Hepatocyte (in vitro differentiated cells): ENCODE data around the gene RAP1GAP2.

Experiments used
- EZH2 ChIP-seq: fragments of 200-600 bp; sonication (generic); IDR thresholded peaks from 2 replicates; pipeline ENCODE4 v1.6.1; 2016; ENCODE audit warnings: antibody characterized with exemption, mild to moderate bottlenecking, borderline replicate concordance
- EZH2phosphoT487 ChIP-seq: fragments of 200-600 bp; sonication (generic); IDR thresholded peaks from one replicate; pipeline ENCODE4 v1.6.1; 2018; ENCODE audit warnings: antibody characterized with exemption, mild to moderate bottlenecking, low read depth, moderate library complexity; ENCODE audit not compliant: unreplicated experiment, severe bottlenecking
- TF ChIP-seq, protein P1 (sequence below): fragments of 200-600 bp; sonication (generic); IDR thresholded peaks from 2 replicates; pipeline ENCODE4 v1.5.1; 2016; ENCODE audit warnings: antibody characterized with exemption, mild to moderate bottlenecking; ENCODE audit not compliant: poor library complexity

DNA sequence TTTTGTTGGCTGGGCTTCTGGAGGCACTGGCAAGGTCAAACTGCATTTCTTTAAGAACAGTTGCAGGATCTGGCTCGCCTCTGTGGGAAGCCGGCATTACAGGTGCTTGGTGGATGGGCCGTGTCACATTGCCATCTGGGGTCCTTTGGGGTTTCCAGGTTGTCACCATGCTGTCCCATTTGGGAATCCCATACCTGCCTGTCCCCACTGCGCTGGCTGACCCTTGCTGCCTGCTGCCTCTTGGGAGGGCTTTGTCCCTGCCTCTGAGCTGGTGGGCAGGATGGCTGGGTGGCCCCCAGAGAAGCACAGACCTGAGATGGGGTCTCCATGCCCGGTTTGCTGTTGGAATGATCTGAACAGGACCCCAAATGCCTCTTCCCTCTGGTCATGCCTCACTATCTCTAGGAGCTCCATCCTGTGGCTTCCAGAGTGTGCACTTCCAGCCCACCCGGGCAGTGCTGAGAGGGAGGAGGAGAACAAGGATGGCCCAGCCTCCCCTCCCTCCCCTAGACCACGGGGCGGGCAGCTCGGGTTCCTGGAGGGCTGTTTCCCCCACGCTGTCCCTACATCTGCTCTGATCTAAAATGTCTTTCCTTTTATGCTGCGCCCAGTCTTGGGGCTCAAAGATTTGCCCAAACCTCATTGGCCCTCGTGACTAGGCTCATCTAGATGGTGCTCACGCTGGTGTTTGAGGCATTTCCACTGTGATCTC, 239.2 kb downstream of the RAP1GAP2 start:
- TF ChIP-seq, protein P1, sequence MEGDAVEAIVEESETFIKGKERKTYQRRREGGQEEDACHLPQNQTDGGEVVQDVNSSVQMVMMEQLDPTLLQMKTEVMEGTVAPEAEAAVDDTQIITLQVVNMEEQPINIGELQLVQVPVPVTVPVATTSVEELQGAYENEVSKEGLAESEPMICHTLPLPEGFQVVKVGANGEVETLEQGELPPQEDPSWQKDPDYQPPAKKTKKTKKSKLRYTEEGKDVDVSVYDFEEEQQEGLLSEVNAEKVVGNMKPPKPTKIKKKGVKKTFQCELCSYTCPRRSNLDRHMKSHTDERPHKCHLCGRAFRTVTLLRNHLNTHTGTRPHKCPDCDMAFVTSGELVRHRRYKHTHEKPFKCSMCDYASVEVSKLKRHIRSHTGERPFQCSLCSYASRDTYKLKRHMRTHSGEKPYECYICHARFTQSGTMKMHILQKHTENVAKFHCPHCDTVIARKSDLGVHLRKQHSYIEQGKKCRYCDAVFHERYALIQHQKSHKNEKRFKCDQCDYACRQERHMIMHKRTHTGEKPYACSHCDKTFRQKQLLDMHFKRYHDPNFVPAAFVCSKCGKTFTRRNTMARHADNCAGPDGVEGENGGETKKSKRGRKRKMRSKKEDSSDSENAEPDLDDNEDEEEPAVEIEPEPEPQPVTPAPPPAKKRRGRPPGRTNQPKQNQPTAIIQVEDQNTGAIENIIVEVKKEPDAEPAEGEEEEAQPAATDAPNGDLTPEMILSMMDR: no peak
- TF ChIP-seq EZH2: no peak
- TF ChIP-seq EZH2phosphoT487: no peak
